NCI-H748 (cell line): ENCODE results near the gene PEMT.
"Not testable (repeated sequence)": the region's sequence is repeated elsewhere in the genome, so short reads cannot be mapped to it uniquely, and the experiment has no call there.

Source experiments
- DNase-seq: peaks from one replicate; lab custom pipeline; 2025; ENCODE audit not compliant: unreplicated experiment; lab: John Stamatoyannopoulos, UW

Gene PEMT

GRCh38 chr17:17493249-17493985 is 98.1 kb downstream of the PEMT start:
- DNase-seq: no peak

- no peak for DNase-seq
Measured at GRCh38 chr17:17492571-17492970, 98.9 kb downstream of the PEMT start.

GRCh38 chr17:17492085-17492484 is 99.4 kb downstream of the PEMT start:
- no peak for DNase-seq

- no peak for DNase-seq
Measured at GRCh38 chr17:17491546-17491988, 99.9 kb downstream of the PEMT start.

- no peak for DNase-seq
Measured at GRCh38 chr17:17491031-17491471, 100.5 kb downstream of the PEMT start.

- DNase-seq: no peak
Measured at GRCh38 chr17:17487998-17488397, 103.5 kb downstream of the PEMT start.

GRCh38 chr17:17486416-17486815 is 105.1 kb downstream of the PEMT start:
- not testable (repeated sequence) for DNase-seq

GRCh38 chr17:17485420-17485819 is 106.1 kb downstream of the PEMT start:
- no peak for DNase-seq

- DNase-seq: no peak
Measured at GRCh38 chr17:17484451-17484899, 107.0 kb downstream of the PEMT start.

GRCh38 chr17:17481860-17482259 is 109.6 kb downstream of the PEMT start:
- no peak for DNase-seq

GRCh38 chr17:17480593-17481148 is 110.8 kb downstream of the PEMT start:
- no peak for DNase-seq

GRCh38 chr17:17479209-17479608 is 112.3 kb downstream of the PEMT start:
- DNase-seq: no peak

GRCh38 chr17:17476865-17477467 is 114.5 kb downstream of the PEMT start, which contains the start of gene MED9:
TSS of gene MED9 (plus strand) at chr17:17477000. CDS start at chr17:17477042, 42 bp downstream.
- peak; percentile 97 for DNase-seq

- DNase-seq: no peak
Measured at GRCh38 chr17:17474341-17474740, 117.2 kb downstream of the PEMT start.

GRCh38 chr17:17472333-17472920 is 119.1 kb downstream of the PEMT start:
- DNase-seq: no peak

GRCh38 chr17:17469996-17470395 is 121.5 kb downstream of the PEMT start:
- no peak for DNase-seq

- DNase-seq: no peak
Measured at GRCh38 chr17:17469358-17469757, 122.2 kb downstream of the PEMT start.

GRCh38 chr17:17468217-17469010 is 123.1 kb downstream of the PEMT start:
- DNase-seq: no peak

GRCh38 chr17:17467720-17468119 is 123.8 kb downstream of the PEMT start:
- DNase-seq: no peak

- no peak for DNase-seq
Measured at GRCh38 chr17:17467016-17467415, 124.5 kb downstream of the PEMT start.

GRCh38 chr17:17466511-17466910 is 125.0 kb downstream of the PEMT start:
- DNase-seq: no peak
